SKM-1 treated with dmso at 0.1 percent for 144 hours (cell line): ENCODE results near the gene NOP53.
"Not testable (repeated sequence)": the region's sequence is repeated elsewhere in the genome, so short reads cannot be mapped to it uniquely, and the experiment has no call there.

ENCODE experiments used
- DNase-seq: peaks from one replicate; lab custom pipeline; 2025; ENCODE audit not compliant: unreplicated experiment; lab: John Stamatoyannopoulos, UW

Gene NOP53

GRCh38 chr19:47752440-47753211, 7.3 kb downstream of the NOP53 start:
- no peak for DNase-seq

- no peak for DNase-seq
Measured at GRCh38 chr19:47754206-47755064, 9.1 kb downstream of the NOP53 start.

GRCh38 chr19:47755065-47755761, 9.9 kb downstream of the NOP53 start:
- no peak for DNase-seq

- no peak for DNase-seq
Measured at GRCh38 chr19:47755762-47756626, 10.6 kb downstream of the NOP53 start.

GRCh38 chr19:47756627-47756929, 11.2 kb downstream of the NOP53 start:
- DNase-seq = no peak

GRCh38 chr19:47756953-47757608, 11.7 kb downstream of the NOP53 start:
- DNase-seq = no peak

GRCh38 chr19:47757617-47758442, 12.5 kb downstream of the NOP53 start:
- no peak for DNase-seq

GRCh38 chr19:47758443-47758804, 13.1 kb downstream of the NOP53 start:
- no peak for DNase-seq

GRCh38 chr19:47760632-47760999, 15.3 kb downstream of the NOP53 start:
- no peak for DNase-seq

GRCh38 chr19:47761566-47761965, 16.2 kb downstream of the NOP53 start:
- DNase-seq = no peak

- no peak for DNase-seq
Measured at GRCh38 chr19:47762151-47762550, 16.8 kb downstream of the NOP53 start.

GRCh38 chr19:47762615-47763308, 17.4 kb downstream of the NOP53 start:
- no peak for DNase-seq

- DNase-seq = not testable (repeated sequence)
Measured at GRCh38 chr19:47764705-47765104, 19.4 kb downstream of the NOP53 start.

GRCh38 chr19:47765523-47766358, 20.4 kb downstream of the NOP53 start:
- DNase-seq = no peak

GRCh38 chr19:47766359-47766620, 20.9 kb downstream of the NOP53 start:
- DNase-seq = no peak

GRCh38 chr19:47766670-47767069, 21.3 kb downstream of the NOP53 start:
- no peak for DNase-seq

GRCh38 chr19:47767349-47767748, 22.0 kb downstream of the NOP53 start:
- DNase-seq = no peak

- no peak for DNase-seq
Measured at GRCh38 chr19:47768604-47769003, 23.3 kb downstream of the NOP53 start.
